Gastroesophageal sphincter (tissue), 4 donors: ENCODE results near the gene ARHGEF7. TPM values are rescaled to one million over a fixed set of nuclear protein-coding genes. Genes with fewer than 3 reads are reported as not detected.
A peak's percentile ranks its signal among the peaks of the same experiment; 100 is the strongest.

Experiments used
- ATAC-seq: fragments of 150-250 bp; one replicate; pipeline ENCODE4 v1.9.1; 2016; ENCODE audit warnings: mild to moderate bottlenecking, moderate library complexity
- H3K27ac ChIP-seq, 4 donors: fragments of 200-600 bp; sonication (generic) in 3 of 4; 1 replicate in 3 of 4; 2 replicates in 1 of 4; pipeline ENCODE4 v1.5.1; 2016 to 2019
- H3K27me3 ChIP-seq: fragments of 200-600 bp; sonication (generic); one replicate; pipeline ENCODE4 v1.5.1; 2019
- H3K36me3 ChIP-seq, 2 donors: fragments of 200-600 bp; sonication (generic); one replicate each; pipeline ENCODE4 v1.5.1; 2019; ENCODE audit warnings: control low read depth in 1 of 2
- H3K4me1 ChIP-seq, 3 donors: fragments of 200-600 bp; sonication (generic); 1 replicate in 2 of 3; 2 replicates in 1 of 3; pipeline ENCODE4 v1.5.1; 2016 to 2019; ENCODE audit warnings: control low read depth in 2 of 3
- H3K4me3 ChIP-seq, 2 donors: fragments of 200-600 bp; sonication (generic); one replicate each; pipeline ENCODE4 v1.5.1; 2019; ENCODE audit warnings: mild to moderate bottlenecking in 1 of 2, moderate library complexity in 1 of 2
- H3K9me3 ChIP-seq, 3 donors: fragments of 200-600 bp; sonication (generic); one replicate each; pipeline ENCODE4 v1.5.1; 2017 to 2019; ENCODE audit warnings: control low read depth in 2 of 3
- EP300 ChIP-seq: sonication (generic); formaldehyde crosslinking; IDR thresholded peaks from one replicate; pipeline ENCODE4 v1.6.1; 2017; ENCODE audit warnings: antibody characterized with exemption, mild to moderate bottlenecking
- POLR2A ChIP-seq, 2 donors: fragments of 450-650 bp; IDR thresholded peaks; one replicate each; pipeline ENCODE4 v1.6.1; 2017; ENCODE audit warnings: antibody characterized with exemption in 2 of 2, mild to moderate bottlenecking in 2 of 2, moderate library complexity in 1 of 2
- POLR2AphosphoS5 ChIP-seq: sonication (generic); formaldehyde crosslinking; IDR thresholded peaks from one replicate; pipeline ENCODE4 v1.6.1; 2017; ENCODE audit warnings: antibody characterized with exemption
- WGBS, 2 donors: methylation state at CpG; one replicate each; pipeline ENCODE4 v1.1.5; 2018; ENCODE audit warnings: low coverage in 1 of 2; 5-methylcytosine and 5-hydroxymethylcytosine counted together
- total RNA-seq, 4 donors: library from RNA; depleted of rRNA; stranded (reverse); fragments of >200 nt; gene quantifications; one replicate each; pipeline ENCODE4 v1.1.0, GENCODE V29; 2016
- TF ChIP-seq, protein P1 (sequence below), 4 experiments: fragments of 200-600 bp in 2 of 4; fragments of 450-650 bp in 2 of 4; sonication (generic) in 1 of 4; IDR thresholded peaks; one replicate each; pipeline ENCODE4 v1.5.1; 2017 to 2019; ENCODE audit warnings: antibody characterized with exemption in 4 of 4, mild to moderate bottlenecking in 2 of 4, moderate library complexity in 2 of 4

Gene ARHGEF7
- total RNA-seq, 4 donors from 2014 or later, result 23.3 to 78.6 (median 47.2) TPM

DNA sequence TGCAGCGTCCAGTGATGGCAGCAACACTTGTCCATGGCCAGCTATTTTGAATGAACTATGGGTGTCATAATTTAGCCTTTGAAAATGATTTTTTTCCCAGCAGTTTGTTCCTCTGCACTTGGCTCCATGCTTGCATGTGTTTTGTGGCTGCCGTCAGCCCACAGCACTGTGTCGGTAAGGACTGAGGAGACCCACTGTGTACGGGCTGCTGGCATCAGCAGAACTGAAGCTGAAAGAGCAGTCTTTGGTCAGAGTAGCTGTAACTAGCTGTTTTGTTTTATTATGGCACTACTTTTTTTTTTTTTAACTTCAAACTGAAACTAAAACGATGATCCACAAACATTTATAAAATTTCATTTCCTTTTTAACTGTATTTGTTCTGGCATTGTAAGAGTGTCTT is 155.0 kb downstream of the ARHGEF7 start:
- Histone ChIP-seq H3K27me3 (no peaks in the 10 kb centered on the region), H3K27ac (no peak overlapping the region), H3K4me3 (no peak overlapping the region), H3K9me3 (no peaks in the 10 kb centered on the region), H3K36me3 (peaks cover 0 to 90% of the 10 kb centered on the region in 2 donors), H3K4me1 (peaks cover 0 to 22% (median 0%) of the 10 kb centered on the region in 3 donors)
- no peak for ATAC-seq
- 55 to 58% methylated on average over 4 to 5 of the region's 5 CpGs for WGBS, 2 donors
- TF ChIP-seq POLR2A (IDR thresholded peaks at IDR 0.05), result no peak
- TF ChIP-seq, protein P1, sequence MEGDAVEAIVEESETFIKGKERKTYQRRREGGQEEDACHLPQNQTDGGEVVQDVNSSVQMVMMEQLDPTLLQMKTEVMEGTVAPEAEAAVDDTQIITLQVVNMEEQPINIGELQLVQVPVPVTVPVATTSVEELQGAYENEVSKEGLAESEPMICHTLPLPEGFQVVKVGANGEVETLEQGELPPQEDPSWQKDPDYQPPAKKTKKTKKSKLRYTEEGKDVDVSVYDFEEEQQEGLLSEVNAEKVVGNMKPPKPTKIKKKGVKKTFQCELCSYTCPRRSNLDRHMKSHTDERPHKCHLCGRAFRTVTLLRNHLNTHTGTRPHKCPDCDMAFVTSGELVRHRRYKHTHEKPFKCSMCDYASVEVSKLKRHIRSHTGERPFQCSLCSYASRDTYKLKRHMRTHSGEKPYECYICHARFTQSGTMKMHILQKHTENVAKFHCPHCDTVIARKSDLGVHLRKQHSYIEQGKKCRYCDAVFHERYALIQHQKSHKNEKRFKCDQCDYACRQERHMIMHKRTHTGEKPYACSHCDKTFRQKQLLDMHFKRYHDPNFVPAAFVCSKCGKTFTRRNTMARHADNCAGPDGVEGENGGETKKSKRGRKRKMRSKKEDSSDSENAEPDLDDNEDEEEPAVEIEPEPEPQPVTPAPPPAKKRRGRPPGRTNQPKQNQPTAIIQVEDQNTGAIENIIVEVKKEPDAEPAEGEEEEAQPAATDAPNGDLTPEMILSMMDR (IDR thresholded peaks at IDR 0.05), result no peak
- no peak for TF ChIP-seq EP300
- TF ChIP-seq POLR2AphosphoS5, result no peak

DNA sequence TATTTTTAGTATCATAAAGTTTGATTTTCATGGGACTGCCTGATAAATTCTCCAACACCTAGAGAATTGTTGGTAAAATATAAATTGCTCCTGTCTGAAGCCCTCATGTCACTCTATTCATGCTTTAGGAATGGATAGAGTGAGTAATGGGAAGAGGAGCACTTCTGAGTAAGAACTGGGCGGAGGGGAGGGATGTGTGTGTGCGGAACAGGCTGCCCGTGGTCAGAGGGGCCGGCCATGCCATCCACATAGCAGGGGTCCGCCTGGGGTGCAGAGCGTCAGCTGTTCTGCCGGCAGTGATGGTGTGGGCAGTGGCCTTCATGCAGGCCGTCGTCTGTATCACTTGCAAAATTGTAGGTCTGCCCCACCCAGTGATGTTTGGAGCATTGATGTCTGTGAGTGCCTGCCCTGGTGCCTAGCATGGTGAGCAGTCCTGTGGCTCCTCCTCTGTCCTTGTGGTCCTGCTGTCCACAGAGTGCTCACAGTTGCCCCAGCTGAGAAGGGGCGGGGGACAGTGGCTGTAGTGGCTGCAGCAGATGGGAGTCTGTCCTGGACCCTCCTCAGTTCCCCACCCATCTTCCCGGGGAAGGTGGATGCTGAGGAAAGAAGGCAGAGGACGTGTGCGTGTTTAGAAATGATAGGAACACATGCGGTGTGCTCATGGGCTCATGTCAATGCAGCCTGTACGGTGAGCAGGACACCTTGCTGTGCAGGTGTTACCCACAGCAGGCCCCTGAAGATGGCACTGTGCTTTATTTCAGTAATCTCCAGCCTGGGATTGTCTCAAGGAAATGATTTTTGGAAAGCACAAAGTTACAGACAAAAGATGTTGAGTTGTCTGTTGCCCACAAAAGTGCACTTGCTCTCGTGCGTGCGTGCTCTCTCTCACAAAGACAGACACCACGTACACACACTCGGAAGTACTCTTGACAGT is 155.9 kb downstream of the ARHGEF7 start:
- peak overlapping the region in 1 of 4 donors; percentile 17 for H3K27ac ChIP-seq
- H3K4me1 ChIP-seq, result peaks cover 0 to 22% (median 0%) of the 10 kb centered on the region in 3 donors
- peaks cover 0 to 91% of the 10 kb centered on the region in 2 donors for H3K36me3 ChIP-seq
- 89 to 93% methylated on average over 13 of the region's 20 CpGs for WGBS, 2 donors
- ATAC-seq, result no peak
- no peaks in the 10 kb centered on the region for H3K9me3 ChIP-seq
- no peak overlapping the region for H3K4me3 ChIP-seq
- no peaks in the 10 kb centered on the region for H3K27me3 ChIP-seq
- no peak for TF ChIP-seq POLR2A (IDR thresholded peaks at IDR 0.05)

DNA sequence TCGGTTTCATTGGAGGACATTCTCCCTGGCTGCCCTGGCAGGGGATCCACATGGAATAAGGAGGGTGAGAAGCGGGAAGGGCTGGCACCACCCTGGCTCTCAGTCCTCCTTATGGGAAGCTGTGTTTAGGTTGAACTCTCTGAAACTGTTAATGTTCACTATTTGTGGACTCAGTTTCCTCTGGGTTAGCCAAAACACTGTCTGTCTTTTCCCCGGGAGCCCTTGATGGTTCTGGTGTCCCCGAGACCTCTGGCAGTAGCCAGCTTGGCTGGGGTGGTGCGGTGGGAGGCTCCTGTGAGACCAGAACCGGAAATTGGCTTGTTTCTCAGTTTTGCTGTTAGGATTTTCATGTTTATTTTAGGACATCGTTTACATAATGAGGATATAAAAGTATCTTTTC is 157.0 kb downstream of the ARHGEF7 start:
- Histone ChIP-seq H3K27ac (no peak overlapping the region), H3K27me3 (no peaks in the 10 kb centered on the region)
- ATAC-seq, result no peak

DNA sequence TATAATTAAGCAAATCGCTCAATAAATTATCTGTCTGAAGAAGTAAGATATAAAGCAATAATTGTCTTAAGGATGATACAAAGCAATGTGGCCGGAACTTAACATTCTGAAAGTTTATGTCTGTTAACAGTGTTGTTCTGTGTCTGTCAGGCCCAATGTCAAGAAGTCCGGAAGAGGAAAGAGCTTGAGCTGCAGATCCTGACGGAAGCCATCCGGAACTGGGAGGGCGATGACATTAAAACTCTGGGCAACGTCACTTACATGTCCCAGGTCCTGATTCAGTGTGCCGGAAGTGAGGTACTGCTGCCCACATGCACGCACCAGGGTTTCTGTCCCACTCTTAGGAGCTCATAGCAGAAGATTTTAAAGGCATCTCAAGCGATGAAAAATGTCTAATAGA is 160.3 kb downstream of the ARHGEF7 start:
- peaks cover 3 to 95% of the 10 kb centered on the region in 2 donors for H3K36me3 ChIP-seq

More for the DNA sequence above, 157.0 kb downstream of the ARHGEF7 start:
- Histone ChIP-seq H3K36me3 (peaks cover 3 to 94% of the 10 kb centered on the region in 2 donors), H3K4me3 (no peak overlapping the region), H3K4me1 (peaks cover 0 to 22% (median 0%) of the 10 kb centered on the region in 3 donors), H3K9me3 (no peaks in the 10 kb centered on the region)
- TF ChIP-seq, protein P1 (IDR thresholded peaks at IDR 0.05), result no peak
- TF ChIP-seq POLR2AphosphoS5 (no peak), POLR2A (IDR thresholded peaks at IDR 0.05) (no peak), EP300 (no peak)
- WGBS, 2 donors, result 61 to 65% methylated on average over 6 to 7 of the region's 7 CpGs

DNA sequence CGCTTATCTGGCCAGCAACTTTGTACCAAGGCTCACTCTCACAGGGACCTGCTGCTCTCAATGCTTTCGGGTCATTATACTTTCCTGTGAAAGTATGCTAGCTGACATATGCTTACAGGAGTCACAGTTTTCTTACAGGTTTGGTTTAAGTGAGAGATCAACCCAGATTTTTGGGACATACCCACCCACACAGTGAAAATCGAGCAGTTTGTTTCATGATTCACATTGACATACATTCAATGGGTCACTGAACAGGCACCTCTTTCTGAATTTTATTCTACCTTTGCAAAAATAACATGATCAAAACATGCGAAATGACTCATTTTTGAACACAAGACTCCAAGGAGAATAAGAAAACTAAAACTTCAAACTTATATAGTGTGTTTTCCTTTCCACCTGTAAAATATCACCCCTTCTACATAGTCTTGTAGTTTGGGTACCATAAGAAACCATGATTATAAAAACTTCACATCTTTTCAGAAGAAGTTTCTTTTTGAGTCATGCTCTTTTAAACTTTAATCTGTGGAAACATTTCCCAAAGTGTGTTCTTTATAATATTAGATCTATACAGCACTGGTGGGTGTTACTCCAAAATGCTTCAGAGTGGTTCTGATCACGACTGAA is 161.0 kb downstream of the ARHGEF7 start:
- H3K27ac ChIP-seq, result no peak overlapping the region
- H3K9me3 ChIP-seq, result no peaks in the 10 kb centered on the region
- WGBS, 2 donors, result 85 to 90% methylated on average over 3 to 4 of the region's 5 CpGs
- TF ChIP-seq, protein P1 (IDR thresholded peaks at IDR 0.05), result no peak
- TF ChIP-seq POLR2A (IDR thresholded peaks at IDR 0.05) (no peak), EP300 (no peak), POLR2AphosphoS5 (no peak)
- ATAC-seq, result no peak
- peaks cover 3 to 95% of the 10 kb centered on the region in 2 donors for H3K36me3 ChIP-seq
- no peaks in the 10 kb centered on the region for H3K27me3 ChIP-seq
- peaks cover 0 to 19% (median 0%) of the 10 kb centered on the region in 3 donors for H3K4me1 ChIP-seq
- no peak overlapping the region for H3K4me3 ChIP-seq

More for the DNA sequence above, 160.3 kb downstream of the ARHGEF7 start:
- H3K9me3 ChIP-seq, result no peaks in the 10 kb centered on the region
- ATAC-seq, result no peak
- H3K27ac ChIP-seq, result no peak overlapping the region
- H3K27me3 ChIP-seq, result no peaks in the 10 kb centered on the region
- peaks cover 0 to 12% (median 0%) of the 10 kb centered on the region in 3 donors for H3K4me1 ChIP-seq
- no peak overlapping the region for H3K4me3 ChIP-seq
- TF ChIP-seq POLR2A (IDR thresholded peaks at IDR 0.05), result no peak
- no peak for TF ChIP-seq POLR2AphosphoS5
- TF ChIP-seq EP300, result no peak
- TF ChIP-seq, protein P1 (IDR thresholded peaks at IDR 0.05), result no peak
- 84 to 95% methylated on average over 9 to 10 of the region's 10 CpGs for WGBS, 2 donors
